ENCODE measurements around the gene HOXD4. TPM values are rescaled to one million over a fixed set of nuclear protein-coding genes. Genes with fewer than 3 reads are reported as not detected.

The HOXD4 gene
- polyA plus RNA-seq, 6 donors from 2014 or later, result not detected

DNA sequence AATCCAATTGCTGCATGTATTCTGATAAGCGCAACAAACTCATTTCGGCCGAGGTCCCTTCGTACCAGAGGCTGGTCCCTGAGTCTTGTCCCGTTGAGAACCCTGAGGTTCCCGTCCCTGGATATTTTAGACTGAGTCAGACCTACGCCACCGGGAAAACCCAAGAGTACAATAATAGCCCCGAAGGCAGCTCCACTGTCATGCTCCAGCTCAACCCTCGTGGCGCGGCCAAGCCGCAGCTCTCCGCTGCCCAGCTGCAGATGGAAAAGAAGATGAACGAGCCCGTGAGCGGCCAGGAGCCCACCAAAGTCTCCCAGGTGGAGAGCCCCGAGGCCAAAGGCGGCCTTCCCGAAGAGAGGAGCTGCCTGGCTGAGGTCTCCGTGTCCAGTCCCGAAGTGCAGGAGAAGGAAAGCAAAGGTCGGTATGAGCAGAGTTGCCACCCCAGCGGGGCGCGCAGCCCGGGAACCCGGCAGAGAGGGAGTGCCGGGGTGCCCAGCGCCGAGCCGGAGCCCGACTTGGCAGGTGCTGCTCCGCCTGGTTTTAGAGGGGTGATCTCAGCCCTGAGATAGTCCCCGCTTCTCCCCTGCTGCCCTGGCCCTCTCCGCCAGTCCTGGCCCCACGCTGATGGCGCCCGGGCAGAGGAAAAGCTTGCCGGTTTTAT is 34.1 kb upstream of the HOXD4 start:
- DNase-seq (no peak), ATAC-seq (ENCODE audit: low read depth in 2 of 2) (no peak)
- H3K4me3 Mint-ChIP-seq, result peak overlapping the region in 3 of 8 donors; percentile 36 to 52 (median 40)
- H3K9me3 Mint-ChIP-seq, result peaks cover 0 to 30% (median 4%) of the 10 kb centered on the region in 7 donors
- peaks cover 4 to 14% (median 4%) of the 10 kb centered on the region in 3 donors for H3K4me1 Mint-ChIP-seq
- H3K36me3 Mint-ChIP-seq, result peaks cover 5 to 22% of the 10 kb centered on the region in 2 donors
- peak overlapping the region in 3 of 6 donors; percentile 9 to 82 (median 73) for H3K27ac Mint-ChIP-seq
- peaks cover 76 to 81% (median 78%) of the 10 kb centered on the region in 3 donors for H3K27me3 Mint-ChIP-seq

- no peak for DNase-seq
- no peak for ATAC-seq (ENCODE audit: low read depth in 2 of 2)
- H3K27me3 Mint-ChIP-seq, result peaks cover 72 to 75% (median 75%) of the 10 kb centered on the region in 3 donors
- peak overlapping the region in 2 of 8 donors; percentile 5 to 64 for H3K4me3 Mint-ChIP-seq
- peak overlapping the region in 2 of 6 donors; percentile 9 to 83 for H3K27ac Mint-ChIP-seq
- H3K36me3 Mint-ChIP-seq, result peaks cover 5 to 22% of the 10 kb centered on the region in 2 donors
- H3K9me3 Mint-ChIP-seq, result peaks cover 0 to 30% (median 4%) of the 10 kb centered on the region in 7 donors
- peaks cover 4 to 14% (median 6%) of the 10 kb centered on the region in 3 donors for H3K4me1 Mint-ChIP-seq
Measured at GRCh38 chr2:176117823-176118371, 33.5 kb upstream of the HOXD4 start.

DNA sequence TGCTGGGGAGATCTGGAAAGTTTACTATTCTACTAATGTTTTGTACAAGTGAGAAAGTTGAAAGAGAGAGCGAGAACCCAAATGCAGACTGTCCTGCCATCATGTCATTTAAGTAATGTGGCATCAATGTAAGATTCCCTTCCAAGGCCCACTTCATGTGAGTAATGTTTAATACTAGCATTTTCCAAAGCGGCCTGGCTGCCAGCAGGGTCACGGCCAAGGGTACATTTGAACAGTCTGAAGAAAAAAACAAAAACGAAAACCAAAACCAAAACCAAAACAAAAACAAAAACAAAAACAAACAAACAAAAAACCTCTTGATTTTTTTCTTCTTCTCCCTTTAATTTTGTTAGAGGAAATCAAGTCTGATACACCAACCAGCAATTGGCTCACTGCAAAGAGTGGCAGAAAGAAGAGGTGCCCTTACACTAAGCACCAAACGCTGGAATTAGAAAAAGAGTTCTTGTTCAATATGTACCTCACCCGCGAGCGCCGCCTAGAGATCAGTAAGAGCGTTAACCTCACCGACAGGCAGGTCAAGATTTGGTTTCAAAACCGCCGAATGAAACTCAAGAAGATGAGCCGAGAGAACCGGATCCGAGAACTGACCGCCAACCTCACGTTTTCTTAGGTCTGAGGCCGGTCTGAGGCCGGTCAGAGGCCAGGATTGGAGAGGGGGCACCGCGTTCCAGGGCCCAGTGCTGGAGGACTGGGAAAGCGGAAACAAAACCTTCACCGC is 32.6 kb upstream of the HOXD4 start:
- H3K27me3 Mint-ChIP-seq, result peaks cover 71 to 76% (median 73%) of the 10 kb centered on the region in 3 donors
- DNase-seq (no peak), ATAC-seq (ENCODE audit: low read depth in 2 of 2) (no peak)
- H3K4me1 Mint-ChIP-seq, result peaks cover 6 to 14% (median 12%) of the 10 kb centered on the region in 3 donors
- H3K9me3 Mint-ChIP-seq, result peaks cover 0 to 28% (median 4%) of the 10 kb centered on the region in 7 donors
- peak overlapping the region in 3 of 6 donors; percentile 1 to 90 (median 66) for H3K27ac Mint-ChIP-seq
- H3K4me3 Mint-ChIP-seq, result peak overlapping the region in 3 of 8 donors; percentile 42 to 64 (median 45)
- H3K36me3 Mint-ChIP-seq, result peaks cover 5 to 22% of the 10 kb centered on the region in 2 donors

DNA sequence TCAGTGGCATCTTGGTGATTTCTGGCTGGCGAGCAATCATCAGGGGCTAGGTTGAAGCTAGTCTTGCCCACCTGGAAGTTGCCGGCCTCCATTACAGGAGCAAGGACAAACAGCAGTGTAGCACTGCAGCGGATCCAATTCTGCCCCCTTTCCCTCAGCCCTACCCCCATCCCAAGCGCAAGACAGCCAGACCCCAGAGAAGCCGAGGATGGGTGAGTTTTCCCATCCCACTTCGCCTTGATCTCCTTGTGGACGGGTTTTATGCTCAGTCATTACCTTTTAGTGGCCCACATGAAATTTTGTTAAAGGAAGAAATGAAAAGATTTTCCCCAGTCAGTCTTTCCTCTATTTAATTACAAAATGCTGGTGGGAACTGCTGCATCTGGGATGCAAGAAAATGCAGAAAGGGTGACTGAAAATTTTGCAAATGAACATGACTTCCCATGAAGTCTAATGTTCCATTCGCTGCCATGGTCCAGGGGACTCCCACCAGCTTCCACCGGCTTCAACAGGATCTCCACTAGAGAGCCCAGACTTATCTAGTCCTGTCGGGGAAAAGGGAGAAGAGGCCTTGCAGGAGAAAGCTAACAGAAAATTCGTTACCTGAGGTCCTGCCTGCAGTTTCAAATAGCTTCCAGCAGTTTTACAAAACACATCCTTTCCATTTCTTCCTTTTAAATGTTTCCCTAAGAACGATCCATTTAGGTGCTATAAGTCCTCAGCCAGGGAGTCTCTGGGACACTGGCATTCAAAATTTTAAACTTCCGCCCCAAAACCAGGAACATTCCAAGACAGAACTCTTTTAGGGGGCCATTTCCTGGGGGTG is 30.8 kb upstream of the HOXD4 start:
- H3K36me3 Mint-ChIP-seq, result peaks cover 5 to 22% of the 10 kb centered on the region in 2 donors
- peak overlapping the region in 5 of 8 donors; percentile 9 to 76 (median 25) for H3K4me3 Mint-ChIP-seq

DNA sequence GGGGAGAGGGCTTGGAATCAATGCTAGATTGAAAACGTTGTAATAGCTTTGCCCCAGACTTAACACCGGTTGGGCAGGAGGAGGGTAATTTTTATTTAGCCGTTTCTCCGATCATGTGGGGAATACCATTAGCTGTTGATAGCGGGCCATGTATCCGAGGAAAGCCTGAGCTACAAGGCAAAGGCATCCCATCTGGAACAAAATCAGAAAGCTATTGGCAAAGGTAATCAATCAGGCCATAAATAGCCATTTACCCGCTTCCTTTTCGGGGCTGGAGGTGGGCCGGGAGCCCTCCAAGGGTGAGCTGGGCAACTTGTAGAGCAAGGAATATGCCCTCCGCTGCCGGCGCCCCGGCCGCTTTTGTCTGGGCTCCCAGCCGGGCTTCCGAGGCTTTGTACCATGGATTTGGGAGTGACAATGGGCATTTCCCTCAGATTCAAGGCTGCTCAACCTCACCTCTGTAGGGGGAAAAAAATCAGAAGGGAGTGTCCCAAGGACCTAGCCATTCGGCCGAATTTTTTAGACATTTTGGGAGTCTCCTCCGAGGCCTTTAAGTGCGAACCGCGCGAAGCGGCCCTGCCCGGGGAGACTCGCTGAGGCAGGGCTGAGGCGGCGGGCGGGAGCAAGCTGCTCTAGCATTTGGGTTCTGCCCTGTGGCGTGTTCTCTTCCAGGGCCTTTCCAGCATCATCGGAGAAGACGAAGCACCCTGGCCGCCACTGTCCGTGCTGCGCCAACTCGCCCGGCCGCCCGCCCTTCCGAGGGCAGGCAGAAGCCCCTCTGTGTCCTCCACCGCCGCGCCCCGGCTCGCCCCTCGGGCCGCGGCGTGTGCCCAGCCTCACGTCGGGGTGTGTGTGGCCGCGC is 29.9 kb upstream of the HOXD4 start:
- H3K27ac Mint-ChIP-seq, result peak overlapping the region in 2 of 6 donors; percentile 49 to 91

More for the DNA sequence above, 30.8 kb upstream of the HOXD4 start:
- Mint-ChIP-seq H3K9me3 (peaks cover 0 to 28% (median 7%) of the 10 kb centered on the region in 7 donors), H3K27ac (peak overlapping the region in 3 of 6 donors; percentile 12 to 91 (median 82)), H3K27me3 (peaks cover 74 to 84% (median 79%) of the 10 kb centered on the region in 3 donors), H3K4me1 (peaks cover 8 to 15% (median 14%) of the 10 kb centered on the region in 3 donors)
- no peak for DNase-seq
- ATAC-seq (ENCODE audit: low read depth in 2 of 2), result no peak

DNA sequence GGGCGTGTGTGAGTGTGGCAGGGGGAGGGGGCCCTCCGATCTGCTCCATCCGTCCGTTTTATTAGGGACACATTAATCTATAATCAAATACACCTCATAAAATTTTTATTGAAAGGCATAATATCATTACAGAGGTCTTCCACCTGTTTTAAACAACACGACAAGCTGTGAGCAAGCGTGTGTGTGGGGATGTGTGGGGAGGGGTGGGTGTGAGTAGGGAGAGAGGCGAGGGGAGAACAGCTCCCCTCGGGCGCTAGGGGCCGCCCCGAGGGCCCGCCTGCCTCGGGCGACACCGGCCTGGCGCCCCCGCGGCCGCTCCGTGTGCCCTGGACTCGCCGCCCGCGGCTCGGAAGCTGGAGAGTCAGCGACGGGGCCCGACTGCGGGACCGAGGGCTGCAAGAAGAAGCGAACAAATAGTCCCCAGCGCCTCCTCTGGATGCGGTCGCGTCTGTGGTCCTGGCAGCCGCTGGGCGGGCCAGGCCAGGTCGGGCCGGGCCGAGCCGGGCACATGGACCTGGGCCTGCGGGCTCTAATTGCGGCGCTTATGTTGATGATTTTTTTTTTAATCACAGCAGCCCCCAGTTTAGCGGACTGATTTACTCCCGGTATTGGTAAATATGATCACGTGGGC is 29.2 kb upstream of the HOXD4 start:
- DNase-seq (no peak), ATAC-seq (ENCODE audit: low read depth in 2 of 2) (no peak)
- Mint-ChIP-seq H3K27me3 (peaks cover 72 to 80% (median 74%) of the 10 kb centered on the region in 3 donors), H3K4me1 (peaks cover 5 to 15% (median 11%) of the 10 kb centered on the region in 3 donors), H3K36me3 (peaks cover 0 to 16% of the 10 kb centered on the region in 2 donors), H3K27ac (peak overlapping the region in 2 of 6 donors; percentile 60 to 82), H3K9me3 (peaks cover 0 to 22% (median 3%) of the 10 kb centered on the region in 7 donors), H3K4me3 (peak overlapping the region in 6 of 8 donors; percentile 54 to 87 (median 80))

More for the DNA sequence above, 29.9 kb upstream of the HOXD4 start:
- H3K9me3 Mint-ChIP-seq, result peaks cover 0 to 28% (median 7%) of the 10 kb centered on the region in 7 donors
- DNase-seq (no peak), ATAC-seq (ENCODE audit: low read depth in 2 of 2) (no peak)
- H3K27me3 Mint-ChIP-seq, result peaks cover 72 to 81% (median 74%) of the 10 kb centered on the region in 3 donors
- peaks cover 8 to 15% (median 11%) of the 10 kb centered on the region in 3 donors for H3K4me1 Mint-ChIP-seq
- H3K4me3 Mint-ChIP-seq, result peak overlapping the region in 5 of 8 donors; percentile 20 to 47 (median 32)
- H3K36me3 Mint-ChIP-seq, result peaks cover 5 to 22% of the 10 kb centered on the region in 2 donors

DNA sequence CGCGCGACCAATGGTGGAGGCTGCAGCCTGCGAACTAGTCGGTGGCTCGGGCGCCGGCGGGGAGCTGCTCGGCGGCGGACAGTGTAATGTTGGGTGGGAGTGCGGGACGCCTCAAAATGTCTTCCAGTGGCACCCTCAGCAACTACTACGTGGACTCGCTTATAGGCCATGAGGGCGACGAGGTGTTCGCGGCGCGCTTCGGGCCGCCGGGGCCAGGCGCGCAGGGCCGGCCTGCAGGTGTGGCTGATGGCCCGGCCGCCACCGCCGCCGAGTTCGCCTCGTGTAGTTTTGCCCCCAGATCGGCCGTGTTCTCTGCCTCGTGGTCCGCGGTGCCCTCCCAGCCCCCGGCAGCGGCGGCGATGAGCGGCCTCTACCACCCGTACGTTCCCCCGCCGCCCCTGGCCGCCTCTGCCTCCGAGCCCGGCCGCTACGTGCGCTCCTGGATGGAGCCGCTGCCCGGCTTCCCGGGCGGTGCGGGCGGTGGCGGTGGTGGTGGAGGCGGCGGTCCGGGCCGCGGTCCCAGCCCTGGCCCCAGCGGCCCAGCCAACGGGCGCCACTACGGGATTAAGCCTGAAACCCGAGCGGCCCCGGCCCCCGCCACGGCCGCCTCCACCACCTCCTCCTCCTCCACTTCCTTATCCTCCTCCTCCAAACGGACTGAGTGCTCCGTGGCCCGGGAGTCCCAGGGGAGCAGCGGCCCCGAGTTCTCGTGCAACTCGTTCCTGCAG is 28.5 kb upstream of the HOXD4 start, which contains the start of gene HOXD9:
Gene HOXD9 (plus strand): TSS at position 37 of the 728 bp plus-strand sequence. CDS start 50 bp downstream, at position 87.
- Mint-ChIP-seq H3K4me3 (peak within 1 kb of the TSS; percentile 54 to 87 (median 76)), H3K4me1 (peaks cover 6 to 15% (median 14%) of the 10 kb centered on the region in 3 donors), H3K9me3 (peaks cover 0 to 21% (median 3%) of the 10 kb centered on the region in 7 donors), H3K36me3 (peaks cover 0 to 13% of the 10 kb centered on the region in 2 donors), H3K27ac (peak within 1 kb of the TSS in 3 of 6 donors; percentile 33 to 94 (median 60)), H3K27me3 (peaks cover 74 to 78% (median 74%) of the 10 kb centered on the region in 3 donors)
- DNase-seq, result no peak
- ATAC-seq (ENCODE audit: low read depth in 2 of 2), result peak; percentile 23 to 41

- Mint-ChIP-seq H3K4me3 (peak overlapping the region; percentile 48 to 78 (median 68)), H3K36me3 (peaks cover 0 to 6% of the 10 kb centered on the region in 2 donors), H3K27me3 (peaks cover 73 to 78% (median 74%) of the 10 kb centered on the region in 3 donors), H3K9me3 (peaks cover 0 to 18% (median 3%) of the 10 kb centered on the region in 7 donors), H3K4me1 (peaks cover 10 to 21% (median 18%) of the 10 kb centered on the region in 3 donors), H3K27ac (peak overlapping the region in 4 of 6 donors; percentile 33 to 94 (median 56))
- ATAC-seq (ENCODE audit: low read depth in 2 of 2), result no peak
- DNase-seq, result no peak
Measured at GRCh38 chr2:176123411-176124109, 27.8 kb upstream of the HOXD4 start.

DNA sequence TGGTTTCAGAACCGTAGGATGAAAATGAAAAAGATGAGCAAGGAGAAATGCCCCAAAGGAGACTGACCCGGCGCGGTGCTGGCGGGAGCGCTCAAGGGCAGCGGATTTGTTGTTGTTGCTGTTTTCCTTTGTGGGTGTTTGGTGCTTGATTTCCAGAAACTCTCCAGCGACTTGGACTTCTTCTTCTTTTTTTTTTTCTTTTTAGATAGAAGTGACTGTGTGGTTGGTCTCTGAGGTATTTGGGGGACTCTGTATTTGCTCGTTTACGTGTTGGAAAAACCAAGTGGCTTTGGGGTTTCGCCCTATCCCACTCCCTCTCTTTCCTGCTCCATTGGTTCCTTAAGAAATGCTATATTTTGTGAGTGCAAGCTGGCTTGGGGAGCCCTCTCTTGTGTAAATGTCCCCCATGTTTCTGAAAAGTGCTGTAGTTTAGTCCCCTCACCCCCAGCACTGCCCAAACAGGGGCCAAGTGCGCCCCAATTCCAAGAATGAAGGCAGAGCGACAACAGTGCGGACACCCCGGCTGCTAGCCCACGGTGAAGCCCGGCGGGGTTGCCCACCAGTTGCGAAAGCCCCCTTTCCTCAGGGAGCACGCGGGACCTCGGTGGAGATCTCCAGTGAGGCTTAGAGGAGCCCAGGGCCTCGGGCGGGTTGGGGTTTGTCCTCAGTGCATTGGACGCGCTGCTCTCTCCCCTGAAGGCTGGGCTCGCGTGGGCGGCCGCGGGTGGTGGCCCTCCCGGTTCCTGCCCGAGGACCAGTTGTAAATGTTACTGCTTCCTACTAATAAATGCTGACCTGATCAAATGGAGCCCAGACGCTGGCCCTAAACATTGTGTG is 27.0 kb upstream of the HOXD4 start:
- H3K27me3 Mint-ChIP-seq, result peaks cover 70 to 77% (median 73%) of the 10 kb centered on the region in 3 donors

More for the DNA sequence above, 27.0 kb upstream of the HOXD4 start:
- DNase-seq (no peak), ATAC-seq (ENCODE audit: low read depth in 2 of 2) (no peak)
- Mint-ChIP-seq H3K9me3 (peaks cover 0 to 14% (median 5%) of the 10 kb centered on the region in 7 donors), H3K4me1 (peaks cover 17 to 22% (median 22%) of the 10 kb centered on the region in 3 donors), H3K27ac (peak overlapping the region in 3 of 6 donors; percentile 61 to 94 (median 63)), H3K4me3 (peak overlapping the region in 7 of 8 donors; percentile 59 to 80 (median 70)), H3K36me3 (no peaks in the 10 kb centered on the region)
